Liver (tissue), 9 donors: ENCODE measurements around the gene CFAP97. TPM values are rescaled to one million over a fixed set of nuclear protein-coding genes. Genes with fewer than 3 reads are reported as not detected.

Source experiments
- DNase-seq: peaks from one replicate; pipeline ENCODE4 v3.0.0-alpha.2; 2017; ENCODE audit warnings: low spot score
- H3K27ac ChIP-seq, 2 donors: one replicate each; pipeline ENCODE4 v1.7.0; 2013; ENCODE audit warnings: inconsistent platforms in 2 of 2, low read length in 2 of 2, control low read depth in 1 of 2, low read depth in 1 of 2, mild to moderate bottlenecking in 1 of 2
- H3K27me3 ChIP-seq, 4 donors: one replicate each; pipeline versions ENCODE4 v1.6.1 to v1.7.0; 2013; ENCODE audit warnings: low read length in 3 of 4, inconsistent platforms in 1 of 4, mild to moderate bottlenecking in 1 of 4, moderate library complexity in 1 of 4; ENCODE audit not compliant: control insufficient read depth in 4 of 4, insufficient read depth in 4 of 4
- H3K36me3 ChIP-seq, 4 donors: one replicate each; pipeline versions ENCODE4 v1.6.1 to v1.7.0; 2013; ENCODE audit warnings: low read length in 3 of 4, mild to moderate bottlenecking in 3 of 4, low read depth in 1 of 4, moderate library complexity in 1 of 4; ENCODE audit not compliant: control insufficient read depth in 4 of 4, insufficient read depth in 3 of 4
- H3K4me1 ChIP-seq, 4 donors: one replicate each; pipeline versions ENCODE4 v1.6.1 to v1.7.0; 2013; ENCODE audit warnings: low read length in 3 of 4, mild to moderate bottlenecking in 3 of 4, moderate library complexity in 1 of 4; ENCODE audit not compliant: control insufficient read depth in 4 of 4, insufficient read depth in 4 of 4
- H3K4me3 ChIP-seq, 3 donors: one replicate each; pipeline versions ENCODE4 v1.6.1 to v1.7.0; 2013; ENCODE audit warnings: low read length in 3 of 3, control low read depth in 1 of 3, low read depth in 1 of 3, mild to moderate bottlenecking in 1 of 3
- H3K9ac ChIP-seq, 2 donors: one replicate each; pipeline ENCODE4 v1.7.0; 2013; ENCODE audit warnings: low read length in 2 of 2, mild to moderate bottlenecking in 2 of 2, moderate library complexity in 2 of 2, control low read depth in 1 of 2, low read depth in 1 of 2
- H3K9me3 ChIP-seq, 4 donors: one replicate each; pipeline versions ENCODE4 v1.6.1 to v1.7.0; 2013; ENCODE audit warnings: low read length in 3 of 4; ENCODE audit not compliant: control insufficient read depth in 4 of 4
- CTCF ChIP-seq: fragments of 150-350 bp; IDR thresholded peaks from 2 replicates; pipeline ENCODE4 v1.5.1; 2017; ENCODE audit warnings: improper control_type of control experiment, low read depth, low read length; ENCODE audit not compliant: missing input control
- EGR1 ChIP-seq, 2 donors: IDR thresholded peaks; 2 replicates each; pipeline ENCODE4 v1.6.1; 2016 to 2018; ENCODE audit warnings: antibody characterized with exemption in 2 of 2, low read depth in 2 of 2
- FOXA1 ChIP-seq: IDR thresholded peaks from 2 replicates; pipeline ENCODE4 v1.6.1; 2016; ENCODE audit warnings: antibody characterized with exemption
- GABPA ChIP-seq, 2 donors: IDR thresholded peaks in 1 of 2; conservative IDR thresholded peaks in 1 of 2; 2 replicates each; pipeline ENCODE4 v1.6.1; 2016; ENCODE audit warnings: antibody characterized with exemption in 2 of 2, mild to moderate bottlenecking in 1 of 2, moderate library complexity in 1 of 2
- HNF4G ChIP-seq: IDR thresholded peaks from 2 replicates; pipeline ENCODE4 v1.6.1; 2016; ENCODE audit warnings: antibody characterized with exemption
- NR2F2 ChIP-seq: IDR thresholded peaks from 2 replicates; pipeline ENCODE4 v1.6.1; 2016; ENCODE audit warnings: antibody characterized with exemption
- RAD21 ChIP-seq, 2 donors: IDR thresholded peaks; 2 replicates each; pipeline ENCODE4 v1.6.1; 2016; ENCODE audit warnings: antibody characterized with exemption in 2 of 2, mild to moderate bottlenecking in 2 of 2
- SP1 ChIP-seq: IDR thresholded peaks from 2 replicates; pipeline ENCODE4 v1.6.1; 2018; ENCODE audit warnings: antibody characterized with exemption, mild to moderate bottlenecking
- YY1 ChIP-seq: IDR thresholded peaks from 2 replicates; pipeline ENCODE4 v1.6.1; 2016; ENCODE audit warnings: antibody characterized with exemption, mild to moderate bottlenecking
- ZBTB33 ChIP-seq: IDR thresholded peaks from 2 replicates; pipeline ENCODE4 v1.6.1; 2016; ENCODE audit warnings: antibody characterized with exemption
- WGBS: extraction: QIAGEN DNeasy Blood & Tissue Kit; methylation state at CpG from one replicate; pipeline ENCODE4 v1.1.7; 2013; 5-methylcytosine and 5-hydroxymethylcytosine counted together
- polyA plus RNA-seq, 2 donors: library from polyadenylated mRNA; stranded (reverse) in 1 of 2; unstranded in 1 of 2; fragments of 200-250 nt in 1 of 2; fragments of >200 nt in 1 of 2; fragmentation: Nextera tagmentation in 1 of 2; extraction: Ambion mirVana in 1 of 2; gene quantifications; one replicate each; pipeline versions ENCODE4 v1.2.1 to v1.2.3, GENCODE V29; 2013 to 2015
- total RNA-seq, 2 donors: library from RNA; depleted of rRNA; stranded (reverse); fragments of >200 nt; gene quantifications; one replicate each; pipeline ENCODE4 v1.2.3, GENCODE V29; 2014
- donor health status: healthy.
- donor health status: healthy.
- donor health status: healthy.
- donor health status: healthy.
- donor health status: healthy.

CFAP97 gene
- total and polyA plus RNA-seq, 4 donors = 7.5 to 30.9 (median 18.7) TPM

- Histone ChIP-seq H3K9me3 (no peaks in the 10 kb centered on the region), H3K4me1 (peaks cover 0 to 2% (median 0%) of the 10 kb centered on the region in 4 donors), H3K27me3 (no peaks in the 10 kb centered on the region), H3K4me3 (no peak overlapping the region), H3K9ac (no peak overlapping the region), H3K36me3 (peaks cover 0 to 2% (median 0%) of the 10 kb centered on the region in 4 donors), H3K27ac (no peak overlapping the region)
- DNase-seq = no peak
- WGBS = 82% methylated on average over 4 of the region's 4 CpGs
- TF ChIP-seq CTCF (no peak), HNF4G (no peak), RAD21 (IDR thresholded peaks at IDR 0.05) (no peak), SP1 (no peak), GABPA (IDR thresholded peaks at IDR 0.05 in 1 of 2, conservative IDR thresholded peaks at IDR 0.05 in 1 of 2) (no peak)
Measured at GRCh38 chr4:185244763-185245162, 41.0 kb upstream of the CFAP97 start.

GRCh38 chr4:185243879-185244278, 40.1 kb upstream of the CFAP97 start:
- Histone ChIP-seq H3K27ac (no peak overlapping the region), H3K27me3 (no peaks in the 10 kb centered on the region), H3K36me3 (peaks cover 0 to 2% (median 0%) of the 10 kb centered on the region in 4 donors), H3K9ac (no peak overlapping the region), H3K4me3 (no peak overlapping the region), H3K4me1 (peaks cover 0 to 2% (median 0%) of the 10 kb centered on the region in 4 donors), H3K9me3 (peaks cover 0 to under 1% (median 0%) of the 10 kb centered on the region in 4 donors)
- no peak for DNase-seq
- 96% methylated on average over 4 of the region's 4 CpGs for WGBS
- TF ChIP-seq RAD21 (IDR thresholded peaks at IDR 0.05) = no peak
- TF ChIP-seq EGR1 (IDR thresholded peaks at IDR 0.05; ENCODE audit: low read depth in 2 of 2) = no peak
- no peak for TF ChIP-seq YY1
- TF ChIP-seq HNF4G = no peak
- no peak for TF ChIP-seq NR2F2
- TF ChIP-seq FOXA1 = no peak
- TF ChIP-seq CTCF = no peak
- TF ChIP-seq ZBTB33 = no peak
- TF ChIP-seq SP1 = no peak
